ENCODE results near the gene SCNN1A. TPM values are rescaled to one million over a fixed set of nuclear protein-coding genes. Genes with fewer than 3 reads are reported as not detected.

Gene SCNN1A
- total and polyA plus RNA-seq, 2 of the 13 experiments (the other 11 are each of a cell fraction or from before 2014, with no cell fraction given): 1.5 to 14.6 TPM

DNA sequence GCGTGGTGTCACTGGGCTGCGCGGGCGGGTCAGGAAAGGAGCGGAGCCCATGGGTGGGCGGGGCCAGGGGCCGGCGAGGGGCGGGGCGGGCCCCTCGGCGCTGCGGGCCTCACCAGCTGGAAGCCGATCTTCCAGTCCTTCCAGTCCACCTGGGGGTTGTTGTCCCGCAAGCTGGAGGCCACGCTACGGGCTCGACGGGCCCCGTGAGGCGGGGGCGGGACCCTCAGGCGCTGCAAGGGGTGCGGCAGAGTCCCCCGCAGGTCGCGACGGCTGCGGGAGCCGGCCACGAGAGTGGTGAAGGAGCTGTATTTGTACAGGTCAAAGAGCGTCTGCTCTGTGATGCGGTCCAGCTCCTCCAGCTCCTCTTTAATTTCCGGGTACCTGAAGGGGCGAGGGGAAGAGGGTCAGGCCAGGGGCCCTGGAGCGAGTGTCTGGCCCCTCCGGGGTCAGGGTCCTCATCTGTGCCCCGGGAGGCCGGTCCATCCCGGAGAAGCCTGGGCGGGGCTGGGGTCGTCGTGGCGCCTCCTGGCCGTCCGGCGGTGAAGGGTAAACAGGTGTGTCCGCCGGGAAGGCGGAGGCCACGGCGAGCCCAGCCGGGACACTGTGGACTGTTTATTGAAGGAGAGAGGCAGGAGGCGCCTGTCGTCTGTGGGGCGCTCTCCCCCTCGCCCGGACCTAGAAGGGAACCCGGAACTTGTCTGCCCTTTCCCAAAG lies 11.9 kb downstream of the SCNN1A start (continued):
- TF ChIP-seq ZSCAN25 (CRISPR knock-in tag; IDR thresholded peaks at IDR 0.05): peak; percentile 99
- no peak for TF ChIP-seq U2AF1 (optimal IDR thresholded peaks at IDR 0.05; ENCODE audit: low read depth, low read length)
- TF ChIP-seq GABPB1 (CRISPR knock-in tag; IDR thresholded peaks at IDR 0.05): peak; percentile 77
- TF ChIP-seq PPARG (CRISPR knock-in tag; conservative IDR thresholded peaks at IDR 0.05): peak; percentile 73
- peak; percentile 60; the same call in 1 of the 2 replicates for TF ChIP-seq THAP11 (CRISPR knock-in tag; IDR thresholded peaks at IDR 0.05)
- TF ChIP-seq, protein P1, sequence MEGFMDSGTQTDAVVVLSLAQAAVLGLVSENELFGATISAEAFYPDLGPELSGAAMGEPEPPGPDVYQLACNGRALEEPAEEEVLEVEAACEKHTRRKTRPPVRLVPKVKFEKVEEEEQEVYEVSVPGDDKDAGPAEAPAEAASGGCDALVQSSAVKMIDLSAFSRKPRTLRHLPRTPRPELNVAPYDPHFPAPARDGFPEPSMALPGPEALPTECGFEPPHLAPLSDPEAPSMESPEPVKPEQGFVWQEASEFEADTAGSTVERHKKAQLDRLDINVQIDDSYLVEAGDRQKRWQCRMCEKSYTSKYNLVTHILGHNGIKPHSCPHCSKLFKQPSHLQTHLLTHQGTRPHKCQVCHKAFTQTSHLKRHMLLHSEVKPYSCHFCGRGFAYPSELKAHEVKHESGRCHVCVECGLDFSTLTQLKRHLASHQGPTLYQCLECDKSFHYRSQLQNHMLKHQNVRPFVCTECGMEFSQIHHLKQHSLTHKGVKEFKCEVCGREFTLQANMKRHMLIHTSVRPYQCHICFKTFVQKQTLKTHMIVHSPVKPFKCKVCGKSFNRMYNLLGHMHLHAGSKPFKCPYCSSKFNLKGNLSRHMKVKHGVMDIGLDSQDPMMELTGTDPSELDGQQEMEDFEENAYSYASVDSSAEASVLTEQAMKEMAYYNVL (CRISPR knock-in tag; IDR thresholded peaks at IDR 0.05; ENCODE audit: borderline replicate concordance): peak; percentile 69; the same call in 1 of the 2 replicates
- no peak for TF ChIP-seq ZNF30 (CRISPR knock-in tag; IDR thresholded peaks at IDR 0.05)
- no peak for TF ChIP-seq ZNF879 (CRISPR knock-in tag; IDR thresholded peaks at IDR 0.05)
- peak; percentile 34; the same call in 1 of the 2 replicates for TF ChIP-seq ZFP41 (CRISPR knock-in tag; IDR thresholded peaks at IDR 0.05; ENCODE audit: borderline replicate concordance)
- peak; percentile 50 for TF ChIP-seq KAT8 (CRISPR knock-in tag; IDR thresholded peaks at IDR 0.05)
- TF ChIP-seq ZSCAN30 (CRISPR knock-in tag; IDR thresholded peaks at IDR 0.05): no peak
- TF ChIP-seq, protein P2, sequence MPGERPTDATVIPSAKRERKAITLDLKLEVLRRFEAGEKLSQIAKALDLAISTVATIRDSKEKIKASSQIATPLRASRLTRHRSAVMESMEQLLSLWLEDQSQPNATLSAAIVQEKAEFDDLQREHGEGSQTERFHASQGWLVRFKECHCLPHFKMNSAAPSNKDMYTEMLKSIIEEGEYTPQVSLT (CRISPR knock-in tag; IDR thresholded peaks at IDR 0.05; ENCODE audit: borderline replicate concordance, low read depth): no peak
- no peak for TF ChIP-seq THYN1 (CRISPR knock-in tag; IDR thresholded peaks at IDR 0.05; ENCODE audit: borderline replicate concordance, low read depth)
- TF ChIP-seq, protein P3, sequence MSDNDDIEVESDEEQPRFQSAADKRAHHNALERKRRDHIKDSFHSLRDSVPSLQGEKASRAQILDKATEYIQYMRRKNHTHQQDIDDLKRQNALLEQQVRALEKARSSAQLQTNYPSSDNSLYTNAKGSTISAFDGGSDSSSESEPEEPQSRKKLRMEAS (IDR thresholded peaks at IDR 0.05): peak; percentile 72
- no peak; the same call in 1 of the 2 replicates for TF ChIP-seq NAIF1 (CRISPR knock-in tag; IDR thresholded peaks at IDR 0.05; ENCODE audit: borderline replicate concordance)
- TF ChIP-seq ZNF251 (CRISPR knock-in tag; IDR thresholded peaks at IDR 0.05): 0 out of 2 replicates have a peak, but pooled peaks have one; percentile 38
- TF ChIP-seq ARNT2 (CRISPR knock-in tag; IDR thresholded peaks at IDR 0.05; ENCODE audit: low read depth): peak; percentile 54; the same call in 1 of the 2 replicates
- TF ChIP-seq ZNF780A (CRISPR knock-in tag; IDR thresholded peaks at IDR 0.05): no peak; the same call in 1 of the 2 replicates
- peak; percentile 46 to 54; a peak in 2 of 4 replicates for TF ChIP-seq NR2F1 (CRISPR knock-in tag; IDR thresholded peaks at IDR 0.05)
- peak; percentile 70 for TF ChIP-seq ARNTL (CRISPR knock-in tag; IDR thresholded peaks at IDR 0.05)
- TF ChIP-seq WIZ (CRISPR knock-in tag; IDR thresholded peaks at IDR 0.05): no peak
- TF ChIP-seq, protein P4, sequence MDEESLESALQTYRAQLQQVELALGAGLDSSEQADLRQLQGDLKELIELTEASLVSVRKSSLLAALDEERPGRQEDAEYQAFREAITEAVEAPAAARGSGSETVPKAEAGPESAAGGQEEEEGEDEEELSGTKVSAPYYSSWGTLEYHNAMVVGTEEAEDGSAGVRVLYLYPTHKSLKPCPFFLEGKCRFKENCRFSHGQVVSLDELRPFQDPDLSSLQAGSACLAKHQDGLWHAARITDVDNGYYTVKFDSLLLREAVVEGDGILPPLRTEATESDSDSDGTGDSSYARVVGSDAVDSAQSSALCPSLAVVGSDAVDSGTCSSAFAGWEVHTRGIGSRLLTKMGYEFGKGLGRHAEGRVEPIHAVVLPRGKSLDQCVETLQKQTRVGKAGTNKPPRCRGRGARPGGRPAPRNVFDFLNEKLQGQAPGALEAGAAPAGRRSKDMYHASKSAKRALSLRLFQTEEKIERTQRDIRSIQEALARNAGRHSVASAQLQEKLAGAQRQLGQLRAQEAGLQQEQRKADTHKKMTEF (CRISPR knock-in tag; IDR thresholded peaks at IDR 0.05): peak; percentile 79; the same call in 1 of the 2 replicates
- TF ChIP-seq ZFX (CRISPR knock-in tag; IDR thresholded peaks at IDR 0.05; ENCODE audit: low read depth): peak; percentile 83
- TF ChIP-seq HOXD1 (CRISPR knock-in tag; IDR thresholded peaks at IDR 0.05): peak; percentile 74; the same call in 1 of the 2 replicates
- TF ChIP-seq RFXAP (CRISPR knock-in tag; IDR thresholded peaks at IDR 0.05; ENCODE audit: borderline replicate concordance): peak; percentile 68
- TF ChIP-seq, protein P5, sequence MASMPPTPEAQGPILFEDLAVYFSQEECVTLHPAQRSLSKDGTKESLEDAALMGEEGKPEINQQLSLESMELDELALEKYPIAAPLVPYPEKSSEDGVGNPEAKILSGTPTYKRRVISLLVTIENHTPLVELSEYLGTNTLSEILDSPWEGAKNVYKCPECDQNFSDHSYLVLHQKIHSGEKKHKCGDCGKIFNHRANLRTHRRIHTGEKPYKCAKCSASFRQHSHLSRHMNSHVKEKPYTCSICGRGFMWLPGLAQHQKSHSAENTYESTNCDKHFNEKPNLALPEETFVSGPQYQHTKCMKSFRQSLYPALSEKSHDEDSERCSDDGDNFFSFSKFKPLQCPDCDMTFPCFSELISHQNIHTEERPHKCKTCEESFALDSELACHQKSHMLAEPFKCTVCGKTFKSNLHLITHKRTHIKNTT (CRISPR knock-in tag; IDR thresholded peaks at IDR 0.05): no peak

Data from HepG2 (cell line).